DMS79 treated with DMSO at 0.1 percent for 48 hours (cell line): Measurements from ENCODE around the gene ATP1B3.
"Not testable (repeated sequence)": the region's sequence is repeated elsewhere in the genome, so short reads cannot be mapped to it uniquely, and the experiment has no call there.

ENCODE experiments used
- DNase-seq: peaks from one replicate; lab custom pipeline; 2025; lab: John Stamatoyannopoulos, UW

ATP1B3 gene

DNA sequence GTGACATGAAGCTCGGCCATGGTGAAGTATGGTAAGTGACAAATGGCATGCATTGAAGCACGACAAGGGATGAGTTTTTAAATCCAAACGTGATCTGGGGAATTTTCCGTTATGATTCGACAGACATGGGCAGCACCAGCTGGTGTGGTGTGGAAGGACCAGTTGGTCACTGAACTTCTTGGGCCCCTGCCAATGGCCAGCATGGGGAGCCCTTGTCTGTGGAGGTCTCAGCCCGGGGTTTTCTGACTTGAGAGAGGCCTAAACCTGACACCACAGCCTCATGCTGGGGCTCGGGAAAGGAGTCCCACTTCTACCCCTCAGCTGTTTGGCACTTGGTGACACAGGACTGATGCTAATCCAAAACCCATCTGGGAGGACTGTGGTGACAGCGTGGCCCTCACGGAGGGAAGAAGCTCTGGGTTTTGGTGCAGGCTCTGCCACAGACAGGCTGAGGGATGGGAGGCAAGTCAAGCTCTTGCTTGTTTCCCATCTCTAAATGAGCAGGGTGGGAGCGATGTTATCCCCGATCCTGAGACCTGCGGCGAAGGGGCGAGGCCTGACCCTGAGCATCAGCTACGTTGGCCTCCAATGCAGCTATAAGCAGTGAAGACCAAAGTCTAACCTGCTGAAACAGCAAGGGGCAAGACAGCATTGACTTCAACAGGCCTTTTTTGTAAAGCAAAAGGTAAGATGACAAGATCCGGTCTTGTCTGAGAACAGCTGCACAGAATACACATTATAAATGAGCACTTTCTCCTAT lies 69.5 kb downstream of the ATP1B3 start:
- DNase-seq: no peak

DNA sequence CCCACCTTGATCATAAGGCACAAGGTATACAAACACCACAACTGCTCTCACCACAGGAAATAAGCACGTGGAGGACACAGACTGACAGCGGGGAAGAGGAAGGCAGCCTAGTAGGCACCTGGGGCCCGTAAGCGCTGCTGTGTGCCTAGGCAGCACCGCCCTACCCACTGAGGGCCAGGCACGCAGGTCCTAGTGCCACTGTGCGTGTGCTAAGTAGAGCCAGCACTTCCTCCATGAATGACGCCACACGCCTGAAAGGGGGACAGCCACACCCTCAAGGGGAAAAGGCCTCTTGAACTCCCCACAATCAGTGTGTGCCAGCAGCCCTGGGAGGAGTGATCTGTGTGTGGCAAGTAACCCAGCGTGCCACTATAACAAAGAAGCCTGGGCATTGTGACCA lies 73.0 kb downstream of the ATP1B3 start:
- no peak for DNase-seq

DNA sequence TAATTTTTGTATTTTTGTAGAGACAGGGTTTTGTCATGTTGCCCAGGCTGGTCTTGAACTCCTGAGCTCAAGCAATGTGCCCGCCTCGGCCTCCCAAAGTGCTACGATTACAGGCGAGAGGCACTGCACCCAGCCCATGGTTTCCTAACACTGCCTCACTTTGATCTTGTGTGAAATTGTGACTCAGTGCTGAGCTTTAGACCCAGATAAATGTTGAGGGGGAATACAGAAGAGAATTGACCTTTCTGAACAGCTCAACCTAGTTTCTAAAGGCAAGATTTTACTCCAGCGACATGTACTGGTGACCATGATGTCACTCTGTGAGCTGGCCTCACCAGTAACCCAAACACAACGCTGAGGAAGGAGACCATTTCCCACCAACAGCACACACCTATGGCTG lies 73.5 kb downstream of the ATP1B3 start:
- no peak for DNase-seq

DNA sequence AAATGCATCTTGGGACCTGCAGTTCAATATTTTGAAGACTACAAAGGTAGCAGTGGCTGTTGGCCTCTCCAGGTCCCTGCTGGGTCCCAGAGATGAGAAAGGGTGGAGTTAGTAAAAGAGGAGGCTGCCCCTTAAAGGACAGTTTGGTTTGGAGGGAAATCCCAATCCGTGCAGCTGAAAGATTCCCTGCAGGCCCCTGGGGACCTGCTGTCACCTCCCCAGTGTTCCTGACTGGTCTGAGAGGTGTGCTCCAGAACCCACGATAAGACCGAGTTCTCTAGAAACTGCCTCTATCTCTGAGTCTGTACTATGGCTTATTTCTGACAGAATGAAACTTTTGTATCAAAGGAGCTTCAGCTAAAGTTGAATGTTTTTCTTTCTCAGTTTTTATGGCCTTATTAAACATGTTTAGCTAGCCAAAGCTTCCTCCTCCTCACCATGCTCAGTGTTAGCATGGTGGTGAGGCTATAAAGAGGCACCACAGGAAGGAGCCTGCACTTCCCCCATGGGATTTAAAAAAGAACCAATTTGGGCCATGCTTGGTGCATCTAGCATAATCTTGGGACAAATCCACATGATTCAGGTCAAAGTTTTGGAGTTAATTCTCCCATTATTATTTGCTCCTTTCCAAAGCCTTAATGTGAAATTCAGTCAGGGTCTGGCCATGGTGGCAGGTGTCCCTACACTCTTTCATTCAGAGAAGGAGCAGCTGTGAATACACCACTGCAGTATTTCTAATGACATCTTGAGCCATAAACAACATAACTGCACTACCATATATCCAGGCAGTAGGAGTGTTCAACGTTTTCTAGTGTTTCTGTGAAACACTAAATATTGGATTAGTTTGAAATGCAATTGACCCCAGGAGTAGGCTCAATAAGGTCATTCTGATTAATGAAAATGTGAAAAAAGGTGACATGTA lies 74.4 kb downstream of the ATP1B3 start:
- no peak for DNase-seq

DNA sequence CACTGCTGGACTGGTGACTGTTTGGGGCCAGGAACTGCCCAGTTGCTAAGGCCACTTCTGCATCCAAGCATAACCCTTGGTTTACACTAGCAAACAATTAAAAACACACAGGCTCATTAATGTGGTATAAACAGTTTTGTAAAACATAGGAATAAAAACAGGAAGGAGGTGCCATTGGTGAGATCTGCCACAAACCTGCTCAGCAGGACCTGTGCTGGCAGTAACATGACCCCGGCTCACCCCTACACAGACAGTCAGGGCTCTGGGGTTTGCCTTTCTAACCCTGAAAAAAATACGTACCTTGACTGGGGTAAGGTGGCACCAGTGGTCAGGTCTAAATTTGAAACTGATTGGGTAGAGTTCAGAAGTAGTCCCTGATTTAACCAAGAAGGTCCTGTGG lies 76.2 kb downstream of the ATP1B3 start:
- DNase-seq: no peak

DNA sequence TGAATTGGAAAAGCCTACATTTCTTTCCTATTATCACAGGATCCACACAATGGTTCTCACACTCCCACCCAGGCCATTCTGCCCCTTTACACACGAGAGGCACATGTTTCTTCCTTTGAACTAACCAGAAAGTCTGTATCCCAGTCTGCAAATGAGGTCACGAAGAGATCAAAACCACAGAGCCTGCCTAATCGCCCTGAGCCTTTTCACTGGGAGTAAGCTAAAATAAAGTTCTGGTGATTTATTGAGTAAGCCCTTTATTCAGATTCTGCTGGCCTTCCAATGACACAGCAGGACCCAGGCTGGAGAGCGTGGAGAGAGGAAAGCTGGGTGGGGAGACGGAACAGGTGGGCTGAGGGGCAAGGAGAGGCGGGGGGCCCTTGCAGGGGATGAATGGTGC lies 78.7 kb downstream of the ATP1B3 start:
- no peak for DNase-seq

DNA sequence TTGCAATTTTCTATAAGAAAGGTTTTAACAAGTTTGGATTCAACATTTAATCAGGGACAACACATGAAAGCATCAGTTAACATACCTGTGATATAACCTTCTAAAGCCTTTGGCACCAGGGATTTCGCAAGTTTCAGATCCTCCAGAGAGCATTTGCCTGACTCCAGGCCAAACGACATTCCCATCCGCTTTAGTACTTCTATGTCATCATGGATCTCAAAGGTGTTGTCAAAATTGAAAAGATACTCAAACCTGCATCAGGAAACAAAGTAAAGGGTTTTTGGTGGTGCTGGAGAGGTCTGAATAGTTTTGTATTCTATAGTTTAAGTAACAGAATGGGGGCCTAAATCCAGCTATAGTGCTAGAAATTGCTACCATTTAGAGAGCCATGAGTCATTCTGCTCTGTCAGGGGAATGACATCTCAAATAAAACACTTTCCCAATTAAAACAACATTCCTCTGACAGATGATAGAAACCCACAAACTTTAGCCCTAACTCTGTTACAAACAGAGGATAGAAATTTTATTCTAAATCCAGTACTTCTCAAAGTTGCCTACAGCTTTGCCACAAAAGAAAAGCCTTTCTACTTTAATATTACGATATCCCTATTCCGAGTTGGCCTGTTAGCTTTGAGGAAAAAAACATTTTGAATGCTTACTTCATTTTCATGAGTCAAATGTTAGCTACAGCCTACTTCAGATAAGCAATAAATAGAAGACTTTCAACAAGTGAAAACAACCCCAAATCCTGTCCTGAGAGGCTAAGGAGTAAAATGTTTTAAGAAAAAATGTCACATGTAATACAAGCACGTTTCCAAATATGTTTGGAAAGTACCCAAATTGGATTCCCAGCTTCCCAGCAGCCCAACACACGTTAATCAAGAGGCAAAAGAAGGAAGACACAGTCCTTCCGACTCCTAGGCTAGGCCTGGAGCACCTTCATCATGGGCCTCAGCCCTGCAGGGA lies 83.4 kb downstream of the ATP1B3 start:
- no peak for DNase-seq

DNA sequence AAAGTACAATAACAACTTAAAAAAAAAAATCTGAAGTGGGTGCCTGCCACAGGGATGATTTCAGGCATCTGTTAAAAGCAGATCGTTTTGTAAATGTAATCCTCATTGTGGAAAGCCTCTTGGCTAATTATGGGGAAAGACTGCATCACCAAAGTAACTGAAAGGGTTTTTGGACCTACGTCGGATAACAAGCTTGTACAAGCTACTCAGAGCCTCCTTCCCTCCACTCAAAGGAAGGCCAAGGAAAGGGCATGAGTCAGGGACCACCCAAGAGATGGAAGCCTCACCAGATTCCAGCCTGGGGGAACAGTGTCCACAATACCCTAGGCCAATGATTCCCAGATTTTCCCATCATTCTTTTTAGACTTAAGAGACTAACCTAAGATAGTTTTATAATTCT lies 84.3 kb downstream of the ATP1B3 start:
- no peak for DNase-seq

DNA sequence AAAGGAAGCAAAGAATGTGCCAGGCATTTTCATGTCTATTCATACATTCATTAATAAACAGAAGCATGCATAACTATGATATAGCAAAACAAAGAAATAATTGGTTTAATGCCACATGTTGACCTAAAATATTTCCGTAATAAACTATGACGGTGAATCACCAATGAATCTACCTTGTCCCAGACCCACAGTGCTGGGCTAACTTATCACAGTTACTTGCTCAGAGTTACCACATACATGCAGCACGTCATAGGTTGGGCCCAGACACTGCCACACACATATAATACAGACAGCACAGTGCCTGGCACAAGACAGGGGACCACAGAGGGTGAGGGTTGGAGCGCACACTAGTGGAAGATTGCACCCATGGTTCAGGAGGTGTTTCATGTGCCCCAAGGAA lies 86.9 kb downstream of the ATP1B3 start:
- no peak for DNase-seq

DNA sequence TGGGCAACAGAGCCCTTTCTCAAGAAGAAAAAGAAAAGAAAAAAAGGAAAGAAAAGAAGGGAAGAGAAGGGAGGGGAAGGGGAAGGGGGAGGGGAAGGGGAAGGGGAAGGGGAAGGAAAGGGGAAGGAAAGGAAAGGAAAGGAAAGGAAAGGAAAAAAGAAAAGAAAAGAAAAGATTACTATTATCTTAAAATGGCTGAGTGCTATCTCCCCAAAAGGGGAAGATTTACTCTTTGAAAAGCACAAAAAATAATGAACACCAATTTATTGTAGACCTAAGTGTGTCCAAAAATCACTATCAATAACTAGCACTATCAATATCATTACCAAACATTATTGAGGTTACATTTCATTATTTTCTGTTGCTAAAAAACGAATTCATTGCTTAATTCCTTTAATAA lies 89.0 kb downstream of the ATP1B3 start:
- no peak for DNase-seq

DNA sequence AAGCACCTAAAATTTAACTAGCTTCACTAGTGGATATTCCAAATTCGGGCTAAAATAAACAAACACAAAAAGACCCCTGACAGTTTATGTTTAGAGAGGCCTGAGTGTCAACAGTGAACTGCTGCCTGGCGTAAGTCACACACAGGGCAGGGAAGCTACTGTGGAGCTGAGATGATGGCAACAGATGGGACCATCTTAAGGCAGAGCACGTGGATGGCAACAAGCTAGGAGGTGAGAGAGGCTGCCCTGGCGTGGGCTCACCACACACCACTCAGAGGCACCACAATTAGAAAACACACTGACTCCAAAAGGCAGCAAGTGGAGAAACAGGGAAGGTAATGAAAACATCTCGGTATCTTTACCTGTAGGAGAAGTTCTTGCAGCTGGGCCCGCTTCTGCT lies 93.3 kb downstream of the ATP1B3 start:
- no peak for DNase-seq

DNA sequence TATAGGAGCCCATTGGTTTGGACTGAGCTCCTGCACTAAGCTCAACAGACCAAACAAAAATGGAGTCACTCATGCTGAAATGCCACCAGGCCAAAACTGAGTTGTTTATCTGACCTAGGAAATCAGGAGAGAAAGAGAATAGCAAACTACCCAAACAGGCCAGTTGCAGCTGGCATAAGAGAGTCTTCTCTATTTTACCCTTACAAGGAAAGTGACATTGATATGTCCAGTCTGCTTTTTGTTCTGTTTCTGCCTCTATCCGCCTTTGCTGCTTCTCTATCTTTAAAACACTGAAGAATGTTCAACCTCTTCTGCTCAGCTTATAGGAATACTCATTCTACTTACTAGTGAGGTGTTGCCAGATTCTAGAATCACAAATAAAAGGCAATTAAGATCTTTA lies 95.1 kb downstream of the ATP1B3 start:
- no peak for DNase-seq

DNA sequence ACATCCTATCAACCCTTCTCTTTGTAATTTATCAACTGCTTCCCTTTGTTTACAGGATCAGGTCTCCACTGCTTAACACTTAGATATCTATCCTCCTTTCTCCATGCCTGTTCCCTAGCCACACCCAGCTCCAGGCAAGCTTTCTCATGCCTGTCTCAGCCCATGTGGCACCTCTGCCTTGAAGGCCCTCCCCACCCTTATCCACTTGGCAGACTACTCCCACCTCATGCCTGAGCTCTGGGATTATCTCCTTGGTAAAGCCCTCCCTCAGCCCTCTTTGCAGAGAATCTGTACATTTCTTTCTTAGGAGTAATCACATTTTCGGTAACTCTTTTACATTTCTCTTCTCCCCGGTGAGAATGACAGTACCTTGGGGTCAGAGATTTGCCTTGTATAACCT lies 96.0 kb downstream of the ATP1B3 start:
- no peak for DNase-seq

DNA sequence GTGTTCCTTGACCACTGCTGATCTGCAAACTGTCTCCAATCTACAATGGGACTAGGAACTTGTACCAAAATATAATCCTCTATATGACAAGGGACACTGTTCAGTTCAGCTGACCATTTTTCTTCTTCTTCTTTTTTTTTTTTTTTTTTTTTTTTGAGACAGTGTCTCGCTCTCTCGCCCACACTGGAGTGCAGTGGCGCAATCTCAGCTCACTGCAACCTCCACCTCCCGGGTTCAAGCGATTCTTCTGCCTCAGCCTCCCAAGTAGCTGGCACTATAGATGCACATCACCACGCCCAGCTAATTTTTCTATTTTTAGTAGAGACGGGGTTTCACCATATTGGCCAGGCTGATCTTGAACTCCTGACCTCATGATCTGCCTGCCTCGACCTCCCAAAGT lies 98.3 kb downstream of the ATP1B3 start:
- DNase-seq: not testable (repeated sequence)
